Uterus (tissue), 2 donors: ENCODE results near the gene WNT2.

Experiments used
- POLR2A ChIP-seq, 2 donors: fragments of 450-650 bp; IDR thresholded peaks; one replicate each; pipeline ENCODE4 v1.6.1; 2016; ENCODE audit warnings: antibody characterized with exemption in 2 of 2, mild to moderate bottlenecking in 1 of 2, moderate library complexity in 1 of 2
- TF ChIP-seq, protein P1 (sequence below), 4 experiments: fragments of 200-600 bp in 2 of 4; fragments of 450-650 bp in 2 of 4; sonication (generic) in 2 of 4; IDR thresholded peaks; one replicate each; pipeline ENCODE4 v1.5.1; 2016 to 2019; ENCODE audit warnings: antibody characterized with exemption in 4 of 4, mild to moderate bottlenecking in 2 of 4, moderate library complexity in 1 of 4

DNA sequence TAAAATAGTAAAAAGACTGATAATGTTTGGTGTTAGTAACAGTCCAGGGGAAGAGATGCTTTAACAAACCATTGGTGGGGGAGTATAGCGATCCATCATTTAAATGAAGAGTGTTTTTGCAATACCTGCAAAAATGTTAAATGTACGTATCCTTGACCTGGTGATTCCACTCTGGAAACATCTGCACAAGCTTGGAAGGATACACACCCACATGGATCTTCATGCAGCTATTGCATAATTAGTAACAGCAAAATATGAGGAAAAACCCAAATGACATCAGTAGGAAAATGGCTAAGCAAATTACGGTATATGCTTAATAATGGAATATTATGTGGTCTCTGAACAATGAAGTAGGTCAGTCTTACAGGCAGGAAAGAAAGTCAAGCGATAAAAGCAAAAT lies 20.5 kb downstream of the WNT2 start:
- TF ChIP-seq, protein P1, sequence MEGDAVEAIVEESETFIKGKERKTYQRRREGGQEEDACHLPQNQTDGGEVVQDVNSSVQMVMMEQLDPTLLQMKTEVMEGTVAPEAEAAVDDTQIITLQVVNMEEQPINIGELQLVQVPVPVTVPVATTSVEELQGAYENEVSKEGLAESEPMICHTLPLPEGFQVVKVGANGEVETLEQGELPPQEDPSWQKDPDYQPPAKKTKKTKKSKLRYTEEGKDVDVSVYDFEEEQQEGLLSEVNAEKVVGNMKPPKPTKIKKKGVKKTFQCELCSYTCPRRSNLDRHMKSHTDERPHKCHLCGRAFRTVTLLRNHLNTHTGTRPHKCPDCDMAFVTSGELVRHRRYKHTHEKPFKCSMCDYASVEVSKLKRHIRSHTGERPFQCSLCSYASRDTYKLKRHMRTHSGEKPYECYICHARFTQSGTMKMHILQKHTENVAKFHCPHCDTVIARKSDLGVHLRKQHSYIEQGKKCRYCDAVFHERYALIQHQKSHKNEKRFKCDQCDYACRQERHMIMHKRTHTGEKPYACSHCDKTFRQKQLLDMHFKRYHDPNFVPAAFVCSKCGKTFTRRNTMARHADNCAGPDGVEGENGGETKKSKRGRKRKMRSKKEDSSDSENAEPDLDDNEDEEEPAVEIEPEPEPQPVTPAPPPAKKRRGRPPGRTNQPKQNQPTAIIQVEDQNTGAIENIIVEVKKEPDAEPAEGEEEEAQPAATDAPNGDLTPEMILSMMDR (IDR thresholded peaks at IDR 0.05) = no peak
- TF ChIP-seq POLR2A (IDR thresholded peaks at IDR 0.05) = no peak
